MM.1S (cell line): ENCODE data around the gene PRR15.

Source experiments
- EZH2 ChIP-seq: fragments of 300-600 bp; sonication (generic); optimal IDR thresholded peaks from 2 replicates; pipeline ENCODE3; 2017; ENCODE audit warnings: low read depth, mild to moderate bottlenecking, antibody characterized with exemption, low read length, mixed read lengths
- EZH2phosphoT487 ChIP-seq: fragments of 300-600 bp; sonication (generic); IDR thresholded peaks from 2 replicates; pipeline ENCODE4 v1.6.1; 2018; ENCODE audit warnings: antibody characterized with exemption, low read length
- TF ChIP-seq, protein P1 (sequence below): fragments of 300-600 bp; sonication (generic); IDR thresholded peaks from 2 replicates; pipeline ENCODE4 v1.5.1; 2016; ENCODE audit warnings: antibody characterized with exemption, low read length, mixed read lengths

DNA sequence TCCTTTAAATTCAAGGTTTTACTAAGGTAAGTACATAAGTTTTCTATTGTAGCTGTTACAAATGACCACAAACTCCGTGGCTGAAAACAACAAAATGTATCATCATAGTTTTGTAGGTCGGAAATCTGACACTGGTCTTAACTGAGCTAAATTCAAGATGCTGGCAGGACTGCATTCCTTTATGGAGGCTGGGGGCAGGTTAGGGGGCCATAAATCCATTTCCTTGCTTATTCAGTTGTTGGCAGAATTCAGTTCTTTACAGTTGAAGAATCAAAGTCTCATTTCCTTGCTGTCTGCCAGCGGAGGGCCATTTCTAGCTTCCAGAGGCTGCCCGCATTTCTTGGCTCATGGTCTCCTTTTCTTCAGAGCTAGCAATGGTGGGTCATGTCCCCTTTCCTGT, 11.2 kb upstream of the PRR15 start:
- TF ChIP-seq, protein P1, sequence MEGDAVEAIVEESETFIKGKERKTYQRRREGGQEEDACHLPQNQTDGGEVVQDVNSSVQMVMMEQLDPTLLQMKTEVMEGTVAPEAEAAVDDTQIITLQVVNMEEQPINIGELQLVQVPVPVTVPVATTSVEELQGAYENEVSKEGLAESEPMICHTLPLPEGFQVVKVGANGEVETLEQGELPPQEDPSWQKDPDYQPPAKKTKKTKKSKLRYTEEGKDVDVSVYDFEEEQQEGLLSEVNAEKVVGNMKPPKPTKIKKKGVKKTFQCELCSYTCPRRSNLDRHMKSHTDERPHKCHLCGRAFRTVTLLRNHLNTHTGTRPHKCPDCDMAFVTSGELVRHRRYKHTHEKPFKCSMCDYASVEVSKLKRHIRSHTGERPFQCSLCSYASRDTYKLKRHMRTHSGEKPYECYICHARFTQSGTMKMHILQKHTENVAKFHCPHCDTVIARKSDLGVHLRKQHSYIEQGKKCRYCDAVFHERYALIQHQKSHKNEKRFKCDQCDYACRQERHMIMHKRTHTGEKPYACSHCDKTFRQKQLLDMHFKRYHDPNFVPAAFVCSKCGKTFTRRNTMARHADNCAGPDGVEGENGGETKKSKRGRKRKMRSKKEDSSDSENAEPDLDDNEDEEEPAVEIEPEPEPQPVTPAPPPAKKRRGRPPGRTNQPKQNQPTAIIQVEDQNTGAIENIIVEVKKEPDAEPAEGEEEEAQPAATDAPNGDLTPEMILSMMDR, result no peak
- TF ChIP-seq EZH2phosphoT487 (no peak), EZH2 (no peak)
